ENCODE measurements around the gene ITGB3.

The ITGB3 gene

GRCh38 chr17:47338026-47338425, 84.4 kb downstream of the ITGB3 start:
- DNase-seq (ENCODE audit: low spot score) = no peak

- no peak for DNase-seq (ENCODE audit: low spot score)
These were observed 99.2 kb downstream of the ITGB3 start for GRCh38 chr17:47352848-47353247.

DNA sequence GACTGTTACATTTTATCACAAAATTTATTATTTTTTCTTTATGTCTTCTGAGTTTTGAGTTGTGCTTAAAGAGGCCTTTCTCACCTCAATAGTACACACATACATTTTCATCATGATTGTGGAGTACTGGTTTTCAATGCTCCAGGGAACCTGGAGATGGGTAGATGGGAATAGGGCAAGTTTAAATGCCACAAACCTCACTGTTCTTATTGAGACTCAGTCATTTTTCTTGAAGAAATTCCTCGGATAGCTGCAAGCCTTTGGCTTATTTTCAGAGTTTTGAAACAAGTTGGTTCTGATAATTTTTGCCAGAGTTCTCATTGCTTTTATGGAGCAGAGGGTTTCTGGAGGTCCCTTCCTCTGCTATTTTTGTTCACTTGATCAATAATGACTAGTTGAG, 105.0 kb downstream of the ITGB3 start:
- no peak for DNase-seq (ENCODE audit: low spot score)
